ENCODE results near the gene RCOR1.

Gene RCOR1

GRCh38 chr14:102691763-102692162, 99.3 kb downstream of the RCOR1 start:
- H3K4me3 ChIP-seq (ENCODE audit: insufficient read depth, low read depth, low read length, poor library complexity, severe bottlenecking), result no peak overlapping the region
- no peaks in the 10 kb centered on the region for H3K9me3 ChIP-seq (ENCODE audit: control insufficient read depth, low read length)
- no peaks in the 10 kb centered on the region for H3K27me3 ChIP-seq (replicated peaks; ENCODE audit: control insufficient read depth, insufficient read depth, low read length, poor library complexity, severe bottlenecking)
- DNase-seq, result no peak
- peaks cover 3% of the 10 kb centered on the region for H3K4me1 ChIP-seq (ENCODE audit: control insufficient read depth, insufficient read depth, low read length, poor library complexity, severe bottlenecking)
- no peak overlapping the region for H3K27ac ChIP-seq (ENCODE audit: insufficient read depth, low read length, poor library complexity, severe bottlenecking)
- no peaks in the 10 kb centered on the region for H3K36me3 ChIP-seq (ENCODE audit: control insufficient read depth, insufficient read depth, low read length)

- peaks cover 5% of the 10 kb centered on the region for H3K4me1 ChIP-seq (ENCODE audit: control insufficient read depth, insufficient read depth, low read length, poor library complexity, severe bottlenecking)
- H3K9me3 ChIP-seq (ENCODE audit: control insufficient read depth, low read length), result no peaks in the 10 kb centered on the region
- H3K27me3 ChIP-seq (replicated peaks; ENCODE audit: control insufficient read depth, insufficient read depth, low read length, poor library complexity, severe bottlenecking), result no peaks in the 10 kb centered on the region
- H3K36me3 ChIP-seq (ENCODE audit: control insufficient read depth, insufficient read depth, low read length), result no peaks in the 10 kb centered on the region
- H3K27ac ChIP-seq (ENCODE audit: insufficient read depth, low read length, poor library complexity, severe bottlenecking), result no peak overlapping the region
- DNase-seq, result no peak
- no peak overlapping the region for H3K4me3 ChIP-seq (ENCODE audit: insufficient read depth, low read depth, low read length, poor library complexity, severe bottlenecking)
Measured at GRCh38 chr14:102692334-102692733, 99.9 kb downstream of the RCOR1 start.

GRCh38 chr14:102693006-102693755, 100.7 kb downstream of the RCOR1 start:
- H3K4me1 ChIP-seq (ENCODE audit: control insufficient read depth, insufficient read depth, low read length, poor library complexity, severe bottlenecking), result peaks cover 3% of the 10 kb centered on the region
- H3K36me3 ChIP-seq (ENCODE audit: control insufficient read depth, insufficient read depth, low read length), result no peaks in the 10 kb centered on the region
- H3K27ac ChIP-seq (ENCODE audit: insufficient read depth, low read length, poor library complexity, severe bottlenecking), result no peak overlapping the region
- H3K27me3 ChIP-seq (replicated peaks; ENCODE audit: control insufficient read depth, insufficient read depth, low read length, poor library complexity, severe bottlenecking), result no peaks in the 10 kb centered on the region
- H3K9me3 ChIP-seq (ENCODE audit: control insufficient read depth, low read length), result no peaks in the 10 kb centered on the region
- no peak for DNase-seq
- H3K4me3 ChIP-seq (ENCODE audit: insufficient read depth, low read depth, low read length, poor library complexity, severe bottlenecking), result no peak overlapping the region

- Histone ChIP-seq H3K4me1 (ENCODE audit: control insufficient read depth, insufficient read depth, low read length, poor library complexity, severe bottlenecking) (peaks cover 3% of the 10 kb centered on the region), H3K36me3 (ENCODE audit: control insufficient read depth, insufficient read depth, low read length) (no peaks in the 10 kb centered on the region), H3K9me3 (ENCODE audit: control insufficient read depth, low read length) (no peaks in the 10 kb centered on the region), H3K27me3 (replicated peaks; ENCODE audit: control insufficient read depth, insufficient read depth, low read length, poor library complexity, severe bottlenecking) (no peaks in the 10 kb centered on the region), H3K27ac (ENCODE audit: insufficient read depth, low read length, poor library complexity, severe bottlenecking) (no peak overlapping the region), H3K4me3 (ENCODE audit: insufficient read depth, low read depth, low read length, poor library complexity, severe bottlenecking) (no peak overlapping the region)
- peak in 2 of 3 donors; percentile 9 to 36 for DNase-seq
Measured at GRCh38 chr14:102694530-102695166, 102.2 kb downstream of the RCOR1 start.

GRCh38 chr14:102695167-102695555, 102.7 kb downstream of the RCOR1 start:
- H3K9me3 ChIP-seq (ENCODE audit: control insufficient read depth, low read length), result no peaks in the 10 kb centered on the region
- no peak overlapping the region for H3K4me3 ChIP-seq (ENCODE audit: insufficient read depth, low read depth, low read length, poor library complexity, severe bottlenecking)
- no peak overlapping the region for H3K27ac ChIP-seq (ENCODE audit: insufficient read depth, low read length, poor library complexity, severe bottlenecking)
- DNase-seq, result no peak
- no peaks in the 10 kb centered on the region for H3K36me3 ChIP-seq (ENCODE audit: control insufficient read depth, insufficient read depth, low read length)
- no peaks in the 10 kb centered on the region for H3K27me3 ChIP-seq (replicated peaks; ENCODE audit: control insufficient read depth, insufficient read depth, low read length, poor library complexity, severe bottlenecking)
- H3K4me1 ChIP-seq (ENCODE audit: control insufficient read depth, insufficient read depth, low read length, poor library complexity, severe bottlenecking), result peaks cover 3% of the 10 kb centered on the region

- H3K4me3 ChIP-seq (ENCODE audit: insufficient read depth, low read depth, low read length, poor library complexity, severe bottlenecking), result no peak overlapping the region
- H3K9me3 ChIP-seq (ENCODE audit: control insufficient read depth, low read length), result no peaks in the 10 kb centered on the region
- no peak overlapping the region for H3K27ac ChIP-seq (ENCODE audit: insufficient read depth, low read length, poor library complexity, severe bottlenecking)
- peaks cover under 1% of the 10 kb centered on the region for H3K36me3 ChIP-seq (ENCODE audit: control insufficient read depth, insufficient read depth, low read length)
- H3K27me3 ChIP-seq (replicated peaks; ENCODE audit: control insufficient read depth, insufficient read depth, low read length, poor library complexity, severe bottlenecking), result no peaks in the 10 kb centered on the region
- no peak for DNase-seq
- peaks cover 3% of the 10 kb centered on the region for H3K4me1 ChIP-seq (ENCODE audit: control insufficient read depth, insufficient read depth, low read length, poor library complexity, severe bottlenecking)
Measured at GRCh38 chr14:102696332-102696731, 103.9 kb downstream of the RCOR1 start.

GRCh38 chr14:102696856-102697495, 104.5 kb downstream of the RCOR1 start:
- H3K36me3 ChIP-seq (ENCODE audit: control insufficient read depth, insufficient read depth, low read length), result peaks cover 7% of the 10 kb centered on the region
- no peak for DNase-seq
- H3K4me3 ChIP-seq (ENCODE audit: insufficient read depth, low read depth, low read length, poor library complexity, severe bottlenecking), result no peak overlapping the region
- H3K4me1 ChIP-seq (ENCODE audit: control insufficient read depth, insufficient read depth, low read length, poor library complexity, severe bottlenecking), result peaks cover 3% of the 10 kb centered on the region
- H3K27me3 ChIP-seq (replicated peaks; ENCODE audit: control insufficient read depth, insufficient read depth, low read length, poor library complexity, severe bottlenecking), result no peaks in the 10 kb centered on the region
- no peaks in the 10 kb centered on the region for H3K9me3 ChIP-seq (ENCODE audit: control insufficient read depth, low read length)
- no peak overlapping the region for H3K27ac ChIP-seq (ENCODE audit: insufficient read depth, low read length, poor library complexity, severe bottlenecking)

GRCh38 chr14:102697501-102697900, 105.1 kb downstream of the RCOR1 start:
- H3K36me3 ChIP-seq (ENCODE audit: control insufficient read depth, insufficient read depth, low read length), result peaks cover 8% of the 10 kb centered on the region
- DNase-seq, result no peak
- H3K27me3 ChIP-seq (replicated peaks; ENCODE audit: control insufficient read depth, insufficient read depth, low read length, poor library complexity, severe bottlenecking), result no peaks in the 10 kb centered on the region
- H3K9me3 ChIP-seq (ENCODE audit: control insufficient read depth, low read length), result no peaks in the 10 kb centered on the region
- no peak overlapping the region for H3K27ac ChIP-seq (ENCODE audit: insufficient read depth, low read length, poor library complexity, severe bottlenecking)
- H3K4me1 ChIP-seq (ENCODE audit: control insufficient read depth, insufficient read depth, low read length, poor library complexity, severe bottlenecking), result peaks cover 3% of the 10 kb centered on the region
- H3K4me3 ChIP-seq (ENCODE audit: insufficient read depth, low read depth, low read length, poor library complexity, severe bottlenecking), result no peak overlapping the region

- DNase-seq, result no peak
- peaks cover 8% of the 10 kb centered on the region for H3K36me3 ChIP-seq (ENCODE audit: control insufficient read depth, insufficient read depth, low read length)
- no peaks in the 10 kb centered on the region for H3K9me3 ChIP-seq (ENCODE audit: control insufficient read depth, low read length)
- peaks cover 3% of the 10 kb centered on the region for H3K4me1 ChIP-seq (ENCODE audit: control insufficient read depth, insufficient read depth, low read length, poor library complexity, severe bottlenecking)
- no peak overlapping the region for H3K27ac ChIP-seq (ENCODE audit: insufficient read depth, low read length, poor library complexity, severe bottlenecking)
- H3K27me3 ChIP-seq (replicated peaks; ENCODE audit: control insufficient read depth, insufficient read depth, low read length, poor library complexity, severe bottlenecking), result no peaks in the 10 kb centered on the region
- no peak overlapping the region for H3K4me3 ChIP-seq (ENCODE audit: insufficient read depth, low read depth, low read length, poor library complexity, severe bottlenecking)
Measured at GRCh38 chr14:102699416-102700110, 107.1 kb downstream of the RCOR1 start.

Measured in effector memory CD4-positive, alpha-beta T cell (primary cell).